Endometrial microvascular endothelial cells (primary cell): ENCODE results near the gene HCN4. TPM values are rescaled to one million over a fixed set of nuclear protein-coding genes. Genes with fewer than 3 reads are reported as not detected.

Source experiments
- in situ Hi-C: cut with HindIII; loops from 2 replicates; pipeline ENCODE4 v1.10.0; 2017; ENCODE audit warnings: low sequenced_read_pairs, low pct_unique_long_range_greater_than_20kb; ENCODE audit errors: inconsistent ontology term
- total RNA-seq: library from RNA; depleted of rRNA; stranded (reverse); fragments of >200 nt; gene quantifications from one replicate; pipeline ENCODE4 v1.2.3, GENCODE V29; 2015; ENCODE audit errors: inconsistent ontology term

Gene HCN4
- total RNA-seq, 1 donor from 2014 or later = not detected

DNA sequence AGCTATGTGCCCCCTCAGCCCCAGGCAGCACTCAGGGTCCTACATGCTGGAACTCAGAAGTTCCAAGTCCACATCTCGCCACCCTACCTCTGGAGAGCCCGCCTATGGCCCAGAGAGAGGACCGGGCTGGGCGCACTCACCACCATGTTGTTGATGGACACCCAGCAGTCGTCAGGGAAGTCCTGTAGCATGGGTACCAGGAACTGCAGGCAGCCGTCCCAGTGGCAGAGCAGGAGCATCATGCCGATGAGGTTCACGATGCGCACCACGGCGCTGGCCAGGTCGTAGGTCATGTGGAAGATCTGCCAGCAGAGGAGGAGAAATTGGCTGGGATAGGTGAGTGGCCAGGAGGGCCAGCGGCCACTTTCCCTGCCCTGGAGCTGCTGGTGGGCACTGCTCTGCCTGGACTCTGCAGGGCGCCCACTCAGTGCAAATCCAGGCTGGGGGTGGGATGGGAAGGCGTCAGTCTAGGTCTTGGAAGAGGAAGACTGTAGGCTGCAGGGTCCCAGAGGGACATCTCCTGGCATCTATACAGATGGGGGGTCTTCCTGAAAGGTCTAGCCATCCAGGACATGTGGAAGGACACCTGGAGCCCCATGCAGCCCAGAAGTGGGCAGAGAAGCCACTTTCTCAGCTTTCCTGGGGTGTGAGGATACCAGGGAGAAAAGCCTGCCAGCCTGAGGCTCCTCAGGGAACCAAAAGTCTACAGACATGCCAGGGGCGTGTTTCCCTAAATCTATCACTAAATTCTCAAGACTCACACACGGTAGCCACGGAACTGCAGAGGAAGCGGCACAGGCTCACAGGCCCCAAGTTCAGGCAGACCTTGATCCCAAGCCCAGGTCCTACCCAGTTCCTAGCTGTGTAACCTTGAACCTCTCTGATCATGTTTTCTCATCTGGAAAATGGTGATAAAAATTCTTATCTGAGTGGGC, 36.5 kb downstream of the HCN4 start:
- in situ Hi-C loops = no loop called here

DNA sequence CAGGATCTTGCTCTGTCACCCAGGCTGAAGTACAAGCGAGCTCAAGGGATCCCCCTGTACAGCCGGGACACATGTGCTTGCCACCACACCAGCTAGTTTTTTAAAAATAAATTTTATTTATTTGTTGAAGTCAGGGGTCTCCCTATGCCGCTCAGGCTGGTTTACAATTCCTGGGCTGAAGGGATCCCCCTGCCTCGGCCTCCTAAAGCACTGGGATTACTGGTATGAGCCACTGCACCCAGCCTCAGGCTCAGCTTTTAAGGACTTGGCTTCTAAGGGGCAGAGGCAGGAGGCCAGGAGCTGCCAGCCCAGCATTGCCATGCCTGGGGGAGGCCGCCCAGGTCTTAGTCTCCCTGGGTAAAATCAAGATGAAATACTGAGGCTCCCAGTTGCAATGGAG, 37.3 kb downstream of the HCN4 start:
- in situ Hi-C loops = no loop called here

DNA sequence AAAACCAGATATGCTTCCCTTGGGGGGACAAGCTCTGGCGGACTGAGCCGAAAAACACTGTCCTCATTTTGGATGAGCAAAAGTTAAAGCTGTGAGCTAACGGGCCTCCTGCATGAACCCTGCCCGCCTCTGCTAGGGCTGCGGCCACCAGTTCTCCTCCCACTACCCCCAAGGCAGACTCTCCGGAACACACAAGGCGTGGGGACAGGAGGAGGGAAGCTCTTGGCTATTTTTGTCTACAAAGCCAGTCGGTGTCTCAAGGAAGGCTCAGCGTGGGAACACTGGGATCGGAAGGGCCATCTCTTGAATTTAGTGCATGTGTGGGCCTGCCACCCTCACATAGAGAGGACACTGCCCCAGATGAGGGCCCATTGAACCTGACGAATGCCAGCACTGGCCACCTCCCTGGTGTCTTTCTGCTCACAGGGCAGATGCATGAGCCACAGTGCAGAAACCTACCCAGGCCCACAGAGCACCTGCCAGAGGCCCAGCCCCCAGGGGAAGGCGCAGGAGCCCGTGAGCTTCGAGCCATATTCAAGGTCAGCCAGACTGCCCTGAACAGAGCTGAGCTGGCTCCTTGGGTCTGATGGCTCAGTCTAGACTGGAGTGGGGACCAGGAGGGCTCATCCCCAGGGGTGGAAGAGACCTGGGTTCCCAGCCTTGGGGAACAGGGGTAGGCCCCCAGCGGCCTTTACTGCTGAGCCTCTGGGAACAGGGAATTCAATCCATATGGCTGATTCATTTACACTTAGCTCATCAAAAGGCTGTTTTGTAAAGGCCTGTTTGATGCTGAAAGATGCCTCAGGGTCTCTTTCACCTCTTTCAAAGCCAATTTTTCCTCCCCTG, 38.3 kb downstream of the HCN4 start:
- in situ Hi-C loops = no loop called here

DNA sequence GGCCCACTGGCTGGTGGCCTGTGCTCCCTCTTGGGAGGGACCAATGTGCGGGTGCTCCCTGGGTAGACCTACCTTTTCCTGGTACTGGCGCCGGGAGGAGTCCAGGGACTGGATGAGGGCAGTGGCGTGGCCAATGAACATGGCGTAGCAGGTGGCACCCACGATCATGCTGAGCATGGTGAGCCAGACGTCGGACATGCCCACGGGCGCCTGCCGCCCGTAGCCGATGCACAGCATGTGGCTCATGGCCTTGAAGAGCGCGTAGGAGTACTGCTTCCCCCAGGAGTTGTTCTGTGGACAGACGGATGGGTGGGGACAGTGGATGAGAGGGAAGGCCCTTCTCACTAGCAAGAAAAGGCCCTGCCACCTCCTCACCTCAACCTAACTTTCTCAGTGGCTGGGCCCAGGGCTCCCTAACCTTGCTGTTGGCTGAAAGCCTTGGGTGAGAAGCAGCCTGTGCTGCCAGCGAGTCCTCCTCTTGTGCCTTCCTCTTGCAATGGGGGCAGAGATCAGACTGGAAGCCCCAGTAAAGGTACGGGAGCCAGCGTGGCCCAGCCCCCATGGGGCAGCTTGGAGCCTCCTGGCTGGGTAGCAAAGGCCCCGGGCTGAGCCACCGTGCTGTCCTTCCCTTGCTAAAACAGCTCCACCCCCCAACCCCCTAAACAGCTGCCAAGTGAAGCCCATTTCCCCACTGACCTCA, 39.1 kb downstream of the HCN4 start:
- in situ Hi-C loops = no loop called here

DNA sequence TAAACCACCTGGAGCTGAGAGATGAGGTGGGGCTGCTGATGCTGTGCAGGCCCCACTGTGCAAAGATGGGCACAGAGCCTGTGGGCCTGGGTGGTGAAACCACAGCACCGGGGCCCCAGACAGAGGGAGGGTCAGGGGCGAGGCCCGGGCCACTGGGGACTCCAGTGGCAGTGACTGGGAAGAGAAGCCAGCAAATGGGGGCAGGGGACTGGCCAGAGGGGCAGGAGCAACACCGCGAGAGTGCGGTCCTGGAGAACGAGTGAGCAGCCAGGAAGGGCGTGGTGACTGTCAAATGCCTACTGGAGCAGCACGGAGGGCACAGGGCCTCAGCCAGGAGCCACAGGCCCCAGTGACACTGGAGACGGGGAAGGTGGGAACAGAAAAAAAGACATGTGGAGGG, 39.8 kb downstream of the HCN4 start:
- in situ Hi-C loops = no loop called here

DNA sequence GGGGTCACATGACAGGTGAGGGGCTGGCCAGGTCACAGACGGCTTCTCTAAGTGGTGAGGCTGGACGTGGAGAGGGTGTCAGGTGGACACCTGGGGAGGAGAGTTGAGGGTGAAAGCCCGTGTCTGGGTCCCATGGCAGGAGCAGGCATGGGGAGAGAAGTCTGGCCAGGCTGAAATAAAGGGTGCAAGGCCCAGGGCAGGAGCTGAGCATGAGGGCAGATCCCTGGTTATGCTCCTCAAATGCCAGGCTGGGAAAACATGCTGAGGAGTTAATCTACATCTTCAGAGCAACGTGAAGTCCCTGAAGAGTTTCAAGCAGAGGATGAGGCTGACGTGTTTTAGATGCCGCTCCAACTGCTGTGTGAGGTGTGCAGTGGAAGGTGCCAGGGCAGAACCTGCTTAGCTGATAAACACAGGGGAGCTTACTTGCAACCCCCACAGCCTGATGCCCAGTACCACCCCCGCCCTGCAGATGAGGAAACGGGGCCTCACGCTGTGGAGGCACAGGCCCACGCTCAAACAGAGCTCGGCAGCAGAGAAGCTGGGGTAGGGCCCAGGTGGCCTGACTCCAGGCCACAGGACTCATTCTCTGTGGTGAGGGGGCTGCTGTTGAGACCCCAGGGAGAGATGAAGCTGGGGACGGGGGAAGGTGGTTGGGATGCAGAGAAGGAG, 40.5 kb downstream of the HCN4 start:
- in situ Hi-C loops = no loop called here

DNA sequence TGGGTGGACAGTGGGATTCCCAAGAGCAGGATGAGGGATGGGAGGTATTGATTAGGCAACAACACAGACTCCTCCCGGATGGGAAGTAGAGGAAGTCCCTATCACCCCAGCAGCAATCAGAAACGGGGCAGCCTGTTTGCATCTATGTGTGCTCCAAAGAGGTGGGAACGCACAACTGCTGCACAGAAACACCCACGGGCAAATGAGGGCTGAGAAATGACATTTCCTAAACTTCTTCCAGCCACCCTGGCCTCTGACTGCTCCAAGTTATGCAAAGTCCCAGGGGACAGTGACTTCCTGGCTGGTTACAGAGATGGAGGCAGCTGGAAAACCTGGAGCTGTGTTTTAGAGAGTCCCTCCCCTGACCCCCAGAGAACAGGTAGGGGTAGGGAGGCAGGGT, 42.6 kb downstream of the HCN4 start:
- in situ Hi-C loops = no loop called here

DNA sequence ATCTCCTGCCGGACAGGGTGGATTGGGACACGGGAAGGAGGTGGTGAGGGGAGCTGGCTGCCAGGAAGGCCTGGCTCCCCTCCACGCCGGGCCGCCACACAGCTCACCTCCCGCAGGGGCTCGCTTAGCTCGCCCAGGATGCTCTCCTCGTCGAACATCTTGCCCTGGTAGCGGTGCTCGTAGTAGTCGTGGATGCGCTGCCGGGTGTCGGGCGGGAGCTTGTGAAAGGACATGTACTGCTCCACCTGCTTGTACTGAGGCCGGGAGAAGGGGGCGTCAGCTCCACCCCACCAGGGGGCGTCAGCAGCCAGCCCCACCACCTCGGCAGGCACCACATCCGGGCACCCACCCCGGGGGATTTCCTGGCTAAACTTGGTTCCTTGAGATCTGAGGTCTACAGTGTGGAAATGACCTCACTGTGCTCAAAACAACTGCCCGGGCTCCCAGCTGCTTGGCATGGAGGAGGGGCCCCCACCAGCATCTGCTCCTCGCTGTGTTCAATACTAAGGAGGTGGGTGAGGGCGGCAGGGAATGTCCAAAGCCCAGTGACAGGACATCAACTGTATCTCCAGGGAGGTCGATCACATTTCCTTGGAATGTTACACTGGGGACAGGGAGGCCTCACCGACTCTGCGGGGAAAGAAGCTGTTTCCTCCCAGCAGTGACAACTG, 43.4 kb downstream of the HCN4 start:
- in situ Hi-C loops = no loop called here

DNA sequence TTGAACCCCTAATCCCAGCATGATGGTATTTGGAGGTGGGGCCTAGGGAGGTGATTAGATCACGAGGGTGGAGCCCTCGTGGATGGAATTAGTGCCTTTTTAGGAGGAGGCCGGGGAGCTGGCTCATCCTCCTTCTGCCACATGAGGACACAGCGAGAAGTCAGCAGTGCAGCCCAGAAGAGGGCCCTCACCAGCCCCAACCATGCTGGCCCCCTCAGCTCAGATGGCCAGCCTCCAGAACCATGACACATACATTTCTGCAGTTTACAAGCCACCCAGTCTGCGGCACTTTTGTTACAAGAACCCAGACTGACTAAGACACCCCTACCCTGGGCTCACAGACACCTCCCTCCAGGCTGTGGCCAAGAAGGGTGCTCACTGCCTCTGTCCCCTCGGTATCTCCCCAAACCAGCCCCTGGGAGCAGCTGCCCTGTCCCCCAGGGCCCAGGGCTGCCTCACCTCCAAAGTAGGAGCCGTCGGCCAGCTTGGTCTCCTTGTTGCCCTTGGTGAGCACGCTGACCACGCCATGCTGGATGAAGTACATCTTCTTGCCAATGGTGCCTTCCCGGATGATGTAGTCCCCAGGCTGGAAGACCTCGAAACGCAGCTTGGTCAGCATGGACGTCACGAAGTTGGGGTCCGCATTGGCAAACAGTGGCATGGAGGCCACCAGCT, 44.1 kb downstream of the HCN4 start:
- in situ Hi-C loops = no loop called here

DNA sequence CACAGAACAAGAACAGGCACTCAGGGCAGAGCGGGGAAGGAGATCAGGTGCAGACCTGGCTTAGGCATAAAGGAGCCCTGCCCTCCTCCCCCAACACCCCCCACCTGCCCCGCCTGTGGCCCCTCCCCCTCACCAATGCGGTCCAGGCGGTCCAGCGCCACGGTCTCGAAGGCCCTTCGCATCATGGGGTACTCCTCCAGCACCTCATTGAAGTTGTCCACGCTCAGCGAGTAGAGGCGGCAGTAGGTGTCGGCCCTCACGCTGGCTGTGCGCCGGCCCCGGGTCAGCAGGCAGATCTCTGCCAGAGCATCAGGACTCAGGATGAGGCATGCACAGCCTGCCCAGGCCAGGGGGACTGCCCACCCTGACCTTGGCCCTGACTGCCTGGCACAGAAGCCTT, 44.8 kb downstream of the HCN4 start:
- in situ Hi-C loops = no loop called here

DNA sequence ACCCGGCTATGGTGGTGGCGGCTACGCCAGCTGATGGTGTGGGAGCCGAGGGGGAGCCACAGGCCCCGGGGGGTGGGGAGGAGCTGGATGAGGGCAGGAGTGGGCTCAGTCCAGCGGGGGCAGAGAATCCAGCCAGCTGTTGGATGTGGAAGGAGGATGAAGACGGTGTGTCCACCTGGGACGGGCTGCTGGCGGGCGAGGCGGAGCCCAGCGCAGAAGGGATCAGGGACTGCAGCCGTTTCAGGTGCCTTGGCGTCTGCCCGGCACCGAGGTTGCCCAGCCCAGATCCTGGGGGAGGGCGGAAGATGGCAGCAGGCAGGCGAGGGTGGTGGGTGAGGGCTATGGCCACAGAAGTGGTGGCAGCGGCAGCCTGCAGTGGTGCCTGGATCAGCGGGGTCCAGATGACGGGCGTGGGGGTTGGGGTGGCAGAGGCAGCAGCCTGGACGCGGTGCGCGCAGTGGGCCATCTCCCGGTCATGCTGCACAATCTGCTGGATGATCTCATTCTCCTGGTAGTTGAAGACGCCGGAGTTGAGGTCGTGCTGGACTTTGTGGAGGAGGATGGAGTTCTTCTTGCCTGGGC, 45.3 kb downstream of the HCN4 start:
- in situ Hi-C loops = no loop called here

DNA sequence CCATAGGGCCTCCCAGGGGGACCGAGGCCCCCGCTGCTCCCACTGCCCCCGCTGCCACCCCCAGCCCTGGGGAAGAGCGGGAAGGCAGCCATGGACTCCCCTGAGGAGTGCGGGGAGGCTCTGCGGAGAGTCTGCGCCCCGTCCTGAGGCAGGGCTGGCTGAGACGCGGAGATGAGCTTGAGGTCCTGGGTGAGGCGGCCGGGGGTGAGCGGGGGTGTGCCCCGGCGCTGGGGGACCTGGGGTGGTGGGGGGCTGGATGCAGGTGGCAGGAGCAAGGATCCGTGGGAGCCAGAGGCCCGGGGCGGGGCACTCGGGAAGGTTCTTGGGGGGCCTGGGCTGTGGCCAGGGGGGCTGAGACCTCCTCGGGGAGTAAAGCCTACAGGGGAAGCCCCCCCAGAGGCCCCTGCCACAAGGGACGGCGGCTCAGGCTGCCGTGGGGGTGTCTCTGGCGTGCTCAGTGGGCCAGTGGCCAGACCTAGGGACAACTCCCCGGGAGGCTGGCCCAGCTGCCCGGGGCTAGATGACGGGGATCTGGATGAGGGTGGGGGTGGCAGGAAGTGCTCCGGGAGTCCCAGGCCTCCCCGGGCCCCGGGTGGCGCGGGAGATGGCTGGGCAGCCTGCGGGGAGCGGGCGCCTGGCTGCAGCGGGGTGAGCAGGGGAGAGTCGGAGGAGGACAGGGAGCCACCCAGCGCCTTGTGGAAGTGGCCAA, 45.9 kb downstream of the HCN4 start:
- in situ Hi-C loops = no loop called here

DNA sequence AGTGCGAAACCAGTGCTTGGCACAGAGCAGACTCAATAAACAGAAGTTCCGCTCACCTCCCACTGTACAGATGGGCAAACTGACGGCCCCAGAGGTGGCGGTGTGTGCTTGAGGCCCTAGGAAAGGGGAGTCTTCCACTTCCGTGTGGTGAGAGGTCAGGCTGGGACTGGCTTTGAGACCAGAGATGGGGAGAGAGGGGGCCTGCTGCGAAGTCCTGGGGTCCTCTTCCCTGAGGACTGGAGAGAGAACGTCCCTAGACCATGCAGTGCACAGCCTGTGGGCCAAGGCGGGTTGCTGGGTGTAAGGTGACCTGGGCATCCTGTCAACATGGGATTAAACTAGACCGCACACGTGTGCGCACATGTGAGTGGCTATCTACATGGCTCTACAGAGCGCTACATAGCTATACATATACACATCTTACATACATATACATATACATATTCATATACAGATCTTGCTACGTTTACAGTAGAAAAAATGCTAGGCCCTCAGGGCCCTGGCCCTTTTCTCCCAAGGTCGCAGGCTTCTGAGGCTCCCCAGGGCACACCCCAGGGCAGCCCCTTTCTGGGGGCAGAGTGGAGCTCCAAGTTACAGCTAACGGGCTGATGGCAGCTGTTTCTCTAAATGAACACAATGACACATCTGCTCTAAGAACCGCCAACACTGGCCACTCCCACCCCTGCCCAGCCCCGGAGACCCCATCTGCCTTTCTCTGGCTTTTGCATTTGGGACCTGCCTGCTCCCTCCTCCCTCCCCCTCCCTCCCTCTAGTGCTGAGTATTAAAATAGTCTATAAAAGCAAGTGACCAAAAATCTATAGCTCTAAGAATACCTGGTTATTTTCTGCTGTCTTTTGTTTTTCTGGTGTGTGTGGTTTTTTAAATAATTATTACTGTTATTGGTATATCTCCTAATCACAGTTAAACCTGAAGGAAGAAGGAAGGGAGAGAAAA, 47.0 kb downstream of the HCN4 start:
- in situ Hi-C loops = no loop called here

DNA sequence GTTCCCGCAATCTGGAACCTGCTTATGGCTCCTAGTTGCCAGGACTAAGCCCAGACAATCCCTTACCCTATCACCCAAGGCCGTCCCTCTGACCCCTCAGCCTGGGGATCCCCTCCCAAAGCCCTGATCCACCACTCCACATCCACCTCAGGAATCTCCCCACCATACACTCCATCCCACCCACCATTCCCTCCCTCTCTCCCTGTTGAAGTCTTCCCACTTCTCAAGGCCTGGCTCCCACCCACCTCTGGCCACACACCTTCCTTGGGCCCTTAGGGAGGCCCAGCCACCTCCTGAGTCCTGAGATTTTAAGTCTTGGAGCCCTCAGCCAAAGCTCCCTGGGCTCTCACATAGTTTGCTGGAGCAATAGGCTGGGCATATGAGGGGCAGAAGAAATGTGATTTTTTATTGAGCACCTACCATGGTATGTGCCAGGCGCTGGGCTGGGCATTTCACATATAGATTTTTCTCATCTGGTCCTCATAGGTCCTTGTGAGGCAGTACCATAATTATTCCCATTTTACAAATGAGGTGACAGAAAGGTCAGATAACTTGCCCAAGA, 48.1 kb downstream of the HCN4 start:
- in situ Hi-C loops = no loop called here

DNA sequence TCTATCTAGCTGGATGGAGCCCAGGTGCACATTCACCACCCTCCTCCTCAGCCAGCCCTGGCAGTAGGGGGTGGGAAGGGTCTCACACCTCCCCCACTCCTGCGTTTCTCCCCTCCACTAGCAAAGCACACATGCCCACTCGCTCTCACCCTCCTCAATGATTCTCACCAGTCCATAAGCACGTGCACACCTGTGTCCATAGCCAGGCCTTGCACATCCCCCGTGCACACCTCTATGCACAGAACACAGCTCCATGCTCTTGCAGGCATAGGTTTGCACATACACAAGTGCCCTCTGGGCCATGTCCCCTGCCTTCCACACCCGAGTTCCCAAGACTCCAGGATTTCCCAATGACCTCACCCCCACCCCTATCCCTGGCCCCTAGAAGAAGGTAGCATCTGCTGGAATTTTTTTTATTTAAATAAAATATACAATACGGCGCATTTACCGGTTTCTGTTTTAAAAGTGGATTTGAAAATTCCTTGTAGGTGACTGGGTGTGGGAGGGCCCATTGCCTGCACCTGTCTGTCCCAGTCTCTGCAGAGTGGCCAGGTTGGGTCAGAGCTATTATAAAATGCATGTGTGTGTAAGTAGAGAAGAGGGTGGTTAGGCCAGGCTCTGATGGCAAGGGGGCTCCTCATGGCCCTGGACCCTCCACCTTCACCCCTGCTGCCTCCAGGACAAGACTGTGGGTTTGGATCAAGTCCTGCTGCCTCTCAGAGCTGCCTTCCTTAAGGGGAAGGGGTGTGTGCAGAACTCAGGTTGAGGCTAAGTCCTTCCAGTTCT, 49.1 kb downstream of the HCN4 start:
- in situ Hi-C loops = no loop called here
